Endothelial cell (in vitro differentiated cells): ENCODE results near the gene SLC12A9. TPM values are rescaled to one million over a fixed set of nuclear protein-coding genes. Genes with fewer than 3 reads are reported as not detected.

Source experiments
- DNase-seq: peaks from one replicate; pipeline ENCODE4 v3.0.0; 2021; ENCODE audit warnings: low spot score
- H3K27ac Mint-ChIP-seq: one replicate; pipeline ENCODE4 v1.8.0; 2021; ENCODE audit warnings: mixed read lengths, inconsistent platforms; ENCODE audit not compliant: unreplicated experiment
- H3K27me3 Mint-ChIP-seq: one replicate; pipeline ENCODE4 v1.8.0; 2021; ENCODE audit warnings: mild to moderate bottlenecking, moderate library complexity, mixed read lengths, inconsistent platforms; ENCODE audit not compliant: unreplicated experiment
- H3K36me3 Mint-ChIP-seq: one replicate; pipeline ENCODE4 v1.8.0; 2021; ENCODE audit warnings: mild to moderate bottlenecking, low read depth, mixed read lengths, inconsistent platforms; ENCODE audit not compliant: unreplicated experiment
- H3K4me1 Mint-ChIP-seq: one replicate; pipeline ENCODE4 v1.8.0; 2021; ENCODE audit warnings: mild to moderate bottlenecking, mixed read lengths, inconsistent platforms; ENCODE audit not compliant: unreplicated experiment
- H3K4me3 Mint-ChIP-seq: one replicate; pipeline ENCODE4 v1.8.0; 2021; ENCODE audit warnings: mild to moderate bottlenecking, mixed read lengths, inconsistent platforms; ENCODE audit not compliant: unreplicated experiment
- H3K9me3 Mint-ChIP-seq: one replicate; pipeline ENCODE4 v1.8.0; 2021; ENCODE audit warnings: mixed read lengths, inconsistent platforms; ENCODE audit not compliant: unreplicated experiment
- CTCF ChIP-seq: fragments of 200-600 bp; sonication (generic); IDR thresholded peaks from one replicate; pipeline ENCODE4 v1.5.0; 2021; ENCODE audit warnings: antibody characterized with exemption; ENCODE audit not compliant: unreplicated experiment
- total RNA-seq: library from RNA; stranded (reverse); fragmentation: NEBNext Ultra II Directional; extraction: Animal tissue kit (Norgen Biotek cat#: 25700); gene quantifications from one replicate; pipeline ENCODE4 v1.2.1, GENCODE V29; 2021; ENCODE audit not compliant: unreplicated experiment

Gene SLC12A9
- total RNA-seq, 1 donor from 2014 or later, result 60.5 TPM

- no peaks in the 10 kb centered on the region for H3K9me3 Mint-ChIP-seq
- no peak for DNase-seq
- H3K4me1 Mint-ChIP-seq, result peaks cover 12% of the 10 kb centered on the region
- H3K27ac Mint-ChIP-seq, result no peak overlapping the region
- no peak for TF ChIP-seq CTCF
- no peak overlapping the region for H3K4me3 Mint-ChIP-seq
- H3K27me3 Mint-ChIP-seq, result peaks cover 12% of the 10 kb centered on the region
- peaks cover 15% of the 10 kb centered on the region for H3K36me3 Mint-ChIP-seq
Measured at GRCh38 chr7:100856871-100857282, 4.4 kb downstream of the SLC12A9 start.

GRCh38 chr7:100859856-100860255 lies 7.3 kb downstream of the SLC12A9 start:
- TF ChIP-seq CTCF, result no peak
- DNase-seq, result no peak
- H3K4me3 Mint-ChIP-seq, result peak overlapping the region; percentile 4
- peaks cover 4% of the 10 kb centered on the region for H3K4me1 Mint-ChIP-seq
- H3K27me3 Mint-ChIP-seq, result peaks cover 13% of the 10 kb centered on the region
- no peak overlapping the region for H3K27ac Mint-ChIP-seq
- H3K36me3 Mint-ChIP-seq, result peaks cover 27% of the 10 kb centered on the region
- no peaks in the 10 kb centered on the region for H3K9me3 Mint-ChIP-seq

- no peaks in the 10 kb centered on the region for H3K4me1 Mint-ChIP-seq
- H3K27me3 Mint-ChIP-seq, result peaks cover 9% of the 10 kb centered on the region
- H3K27ac Mint-ChIP-seq, result no peak overlapping the region
- DNase-seq, result no peak
- H3K9me3 Mint-ChIP-seq, result no peaks in the 10 kb centered on the region
- no peak for TF ChIP-seq CTCF
- peak overlapping the region; percentile 24 for H3K4me3 Mint-ChIP-seq
- peaks cover 25% of the 10 kb centered on the region for H3K36me3 Mint-ChIP-seq
Measured at GRCh38 chr7:100860702-100861615, 8.4 kb downstream of the SLC12A9 start.

GRCh38 chr7:100861616-100861985 lies 9.1 kb downstream of the SLC12A9 start:
- H3K36me3 Mint-ChIP-seq, result peaks cover 24% of the 10 kb centered on the region
- H3K27me3 Mint-ChIP-seq, result peaks cover 9% of the 10 kb centered on the region
- no peak for TF ChIP-seq CTCF
- no peak overlapping the region for H3K4me3 Mint-ChIP-seq
- H3K4me1 Mint-ChIP-seq, result no peaks in the 10 kb centered on the region
- H3K27ac Mint-ChIP-seq, result no peak overlapping the region
- DNase-seq, result no peak
- H3K9me3 Mint-ChIP-seq, result no peaks in the 10 kb centered on the region

GRCh38 chr7:100863406-100863950 lies 11.0 kb downstream of the SLC12A9 start:
- Mint-ChIP-seq H3K4me1 (peaks cover 6% of the 10 kb centered on the region), H3K9me3 (no peaks in the 10 kb centered on the region), H3K27ac (no peak overlapping the region), H3K36me3 (peaks cover 24% of the 10 kb centered on the region), H3K4me3 (no peak overlapping the region), H3K27me3 (peaks cover 6% of the 10 kb centered on the region)
- no peak for DNase-seq
- no peak for TF ChIP-seq CTCF
